Activated T-helper 2 cell treated with anti-CD3 and anti-CD28 coated beads, Interferon-gamma antibody, Interleukin-2, Interleukin-4, amounts not matched to agents 10 μg/mL and 5 μg/mL and 100 μg/mL, durations not matched to agents 14 hours and 24 hours and 36 hours (primary cell): ENCODE results near the gene B3GALT6. TPM values are rescaled to one million over a fixed set of nuclear protein-coding genes. Genes with fewer than 3 reads are reported as not detected.
A peak's percentile ranks its signal among the peaks of the same experiment; 100 is the strongest.

ENCODE experiments used
- DNase-seq: peaks from one replicate; pipeline ENCODE4 v3.0.0; 2021; ENCODE audit warnings: low spot score
- H3K27ac Mint-ChIP-seq: one replicate; pipeline ENCODE4 v1.8.0; 2021; ENCODE audit warnings: mixed read lengths
- H3K27me3 Mint-ChIP-seq: one replicate; pipeline ENCODE4 v1.8.0; 2021; ENCODE audit warnings: low read depth, mixed read lengths
- H3K36me3 Mint-ChIP-seq: one replicate; pipeline ENCODE4 v1.8.0; 2021; ENCODE audit warnings: low read depth, mixed read lengths
- H3K4me1 Mint-ChIP-seq: one replicate; pipeline ENCODE4 v1.8.0; 2021; ENCODE audit warnings: low read depth, mixed read lengths
- H3K4me3 Mint-ChIP-seq: one replicate; pipeline ENCODE4 v1.8.0; 2021; ENCODE audit warnings: low read depth, mild to moderate bottlenecking, moderate library complexity, mixed read lengths
- H3K9me3 Mint-ChIP-seq: one replicate; pipeline ENCODE4 v1.8.0; 2021; ENCODE audit warnings: mixed read lengths
- intact Hi-C: fragments of 100-400 bp; cut with micrococcal nuclease; formaldehyde crosslinking; loops from one replicate; pipeline ENCODE4 v1.15.1; 2023
- total RNA-seq: library from RNA; stranded (reverse); gene quantifications from 2 replicates; pipeline ENCODE4 v1.2.3, GENCODE V29; 2022

Gene B3GALT6
- total RNA-seq, 1 donor from 2014 or later: 34.6 TPM

DNA sequence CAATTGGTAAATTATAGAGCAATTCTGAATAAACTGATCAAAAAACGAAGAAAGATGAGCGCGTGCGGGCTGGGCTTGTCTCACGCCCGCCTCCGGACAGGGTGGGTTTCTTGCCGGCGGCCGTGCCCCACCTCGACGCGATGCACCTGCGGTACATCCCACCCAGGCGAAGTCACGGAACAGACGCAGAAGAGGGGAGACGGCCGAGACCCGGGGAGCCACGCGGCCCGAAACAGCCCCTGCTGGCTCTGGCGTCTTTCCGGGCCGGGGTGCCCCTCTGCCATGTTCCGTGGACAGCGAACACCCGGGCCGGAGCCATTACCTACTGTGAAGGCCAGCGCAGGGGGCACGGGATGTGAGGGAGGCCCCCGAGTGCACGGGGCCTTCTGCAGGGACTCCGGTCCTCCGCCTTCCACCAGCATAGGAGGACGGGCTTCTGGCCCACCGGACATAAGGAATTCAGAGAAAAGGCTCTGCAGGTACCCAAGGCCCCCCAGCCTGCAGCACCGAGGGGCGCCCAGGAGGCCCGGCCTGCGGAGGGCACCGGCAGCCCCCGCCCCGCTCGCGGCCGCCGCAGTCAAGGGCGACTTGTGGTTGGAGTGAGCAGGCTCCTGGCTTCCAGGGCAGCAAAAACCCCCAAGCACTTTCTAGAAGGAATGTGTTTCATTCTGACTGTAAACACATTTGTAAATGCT lies 22.1 kb downstream of the B3GALT6 start:
- Mint-ChIP-seq H3K36me3 (peaks cover 39% of the 10 kb centered on the region), H3K9me3 (no peaks in the 10 kb centered on the region), H3K27ac (no peak overlapping the region), H3K4me3 (no peak overlapping the region), H3K27me3 (no peaks in the 10 kb centered on the region), H3K4me1 (peaks cover 4% of the 10 kb centered on the region)
- no peak for DNase-seq
- intact Hi-C loops: loop anchor here (5.0 kb wide), 1 partner anchor 132 kb away; no protein-coding TSS in a partner anchor

DNA sequence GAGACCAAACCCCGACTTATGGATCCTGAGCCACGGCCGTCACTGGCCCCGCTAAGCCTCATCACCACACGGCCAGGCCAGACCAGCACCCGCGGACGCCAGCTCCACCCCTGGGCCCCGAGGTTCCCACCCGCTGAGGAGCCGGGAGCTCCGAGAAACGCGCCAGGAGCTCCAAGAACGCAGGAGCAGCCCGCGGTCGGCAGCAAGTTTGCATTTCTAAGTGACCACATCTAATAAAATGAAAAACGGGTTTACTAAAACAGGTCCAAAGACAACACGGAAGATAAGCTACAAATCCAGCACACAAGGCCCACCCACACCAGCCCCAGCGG lies 22.6 kb downstream of the B3GALT6 start:
- Mint-ChIP-seq H3K27me3 (no peaks in the 10 kb centered on the region), H3K4me1 (peaks cover 4% of the 10 kb centered on the region), H3K27ac (no peak overlapping the region), H3K9me3 (no peaks in the 10 kb centered on the region), H3K4me3 (no peak overlapping the region), H3K36me3 (peaks cover 44% of the 10 kb centered on the region)
- no peak for DNase-seq
- intact Hi-C loops: loop anchor here (5.0 kb wide), 1 partner anchor 132 kb away; no protein-coding TSS in a partner anchor

DNA sequence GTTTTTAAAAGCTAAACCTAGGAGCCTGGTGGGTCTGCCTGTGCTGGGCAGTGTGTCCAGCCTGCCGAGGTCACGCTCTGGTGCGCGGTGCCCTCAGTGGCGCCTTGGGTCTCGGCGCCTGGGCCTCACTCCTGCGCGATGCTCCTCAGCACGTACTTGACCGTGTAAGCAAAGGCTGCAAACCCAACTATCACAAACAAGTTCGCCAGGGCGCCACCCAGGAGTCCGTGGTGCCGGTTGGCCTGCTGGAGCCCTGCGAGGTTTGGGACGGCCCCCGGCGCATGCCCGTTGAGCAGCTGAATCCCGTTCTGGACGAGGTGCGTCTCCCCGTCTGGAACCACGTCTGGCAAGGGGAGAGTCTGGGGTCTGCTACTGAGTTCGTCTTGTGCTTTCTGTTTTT lies 23.0 kb downstream of the B3GALT6 start:
- H3K36me3 Mint-ChIP-seq: peaks cover 48% of the 10 kb centered on the region
- H3K4me1 Mint-ChIP-seq: peaks cover 4% of the 10 kb centered on the region
- H3K4me3 Mint-ChIP-seq: no peak overlapping the region
- DNase-seq: no peak
- no peak overlapping the region for H3K27ac Mint-ChIP-seq
- intact Hi-C loops: no loop called here
- no peaks in the 10 kb centered on the region for H3K9me3 Mint-ChIP-seq
- H3K27me3 Mint-ChIP-seq: no peaks in the 10 kb centered on the region

DNA sequence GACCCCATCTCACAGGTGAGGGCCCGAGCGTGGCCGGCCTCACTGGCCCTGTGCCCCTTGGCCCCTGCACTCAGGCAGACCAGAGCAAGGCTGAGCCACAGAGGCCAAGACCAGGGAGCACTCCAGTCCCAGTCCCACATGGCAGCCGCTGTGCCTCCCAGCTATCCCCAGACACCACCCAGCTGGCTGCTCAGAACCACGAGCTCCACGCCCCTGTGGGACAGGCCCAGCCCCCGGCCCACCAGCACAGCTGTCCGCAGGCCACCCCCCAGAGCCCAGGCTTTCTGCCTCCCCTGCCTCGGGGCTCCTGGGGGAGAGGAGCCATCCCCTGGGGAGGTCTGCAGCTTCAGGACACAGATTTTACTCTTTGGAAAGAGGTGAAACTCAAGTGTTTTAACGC lies 23.6 kb downstream of the B3GALT6 start:
- no peaks in the 10 kb centered on the region for H3K9me3 Mint-ChIP-seq
- peaks cover 3% of the 10 kb centered on the region for H3K4me1 Mint-ChIP-seq
- no peaks in the 10 kb centered on the region for H3K27me3 Mint-ChIP-seq
- no peak overlapping the region for H3K27ac Mint-ChIP-seq
- no peak overlapping the region for H3K4me3 Mint-ChIP-seq
- H3K36me3 Mint-ChIP-seq: peaks cover 53% of the 10 kb centered on the region
- intact Hi-C loops: no loop called here
- no peak for DNase-seq

DNA sequence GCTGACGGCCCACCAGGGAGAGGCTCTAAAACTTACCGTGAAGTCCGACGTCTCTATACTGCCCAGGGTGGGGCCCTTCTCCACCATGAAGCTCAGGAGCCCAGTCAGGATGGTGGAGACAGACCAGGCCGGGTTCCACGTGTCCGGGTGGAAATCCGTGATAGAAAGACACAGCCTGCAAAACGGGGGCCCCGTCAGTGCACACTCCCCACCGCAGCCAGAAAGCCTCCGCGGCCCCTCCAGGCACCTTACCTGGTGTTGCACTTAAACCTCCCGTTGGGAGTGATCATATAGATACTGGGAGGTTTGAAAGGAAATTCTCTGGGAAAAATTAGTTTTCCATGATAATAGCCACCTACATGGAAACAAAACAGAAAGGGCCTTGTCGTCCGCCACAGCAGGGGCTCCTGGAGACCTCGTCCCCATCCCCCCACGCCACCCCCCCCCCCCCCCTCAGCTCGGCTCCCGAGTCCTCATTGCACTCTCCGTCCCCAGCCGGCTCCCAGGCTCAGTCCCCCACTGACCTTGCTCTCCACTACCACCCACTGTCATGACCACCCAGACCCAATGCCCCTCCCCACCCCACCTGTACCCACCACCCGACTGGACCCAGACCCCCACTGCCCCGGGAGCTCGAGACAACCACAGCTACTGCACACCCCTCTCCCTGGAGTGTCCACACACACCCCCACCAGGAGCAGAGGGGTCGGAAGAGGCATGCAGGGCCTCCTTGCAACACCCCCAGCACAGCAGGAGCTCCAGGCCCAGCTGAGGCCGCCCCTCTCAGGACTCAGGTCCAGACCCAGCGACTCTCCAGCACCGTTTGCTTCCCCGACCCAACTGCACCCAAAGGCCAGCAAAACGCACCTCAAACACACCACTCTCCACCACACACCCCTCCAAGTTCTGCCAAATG lies 25.2 kb downstream of the B3GALT6 start:
- Mint-ChIP-seq H3K27me3 (no peaks in the 10 kb centered on the region), H3K27ac (no peak overlapping the region), H3K36me3 (peaks cover 59% of the 10 kb centered on the region), H3K9me3 (no peaks in the 10 kb centered on the region), H3K4me3 (no peak overlapping the region), H3K4me1 (peaks cover 1% of the 10 kb centered on the region)
- DNase-seq: no peak
- intact Hi-C loops: no loop called here

DNA sequence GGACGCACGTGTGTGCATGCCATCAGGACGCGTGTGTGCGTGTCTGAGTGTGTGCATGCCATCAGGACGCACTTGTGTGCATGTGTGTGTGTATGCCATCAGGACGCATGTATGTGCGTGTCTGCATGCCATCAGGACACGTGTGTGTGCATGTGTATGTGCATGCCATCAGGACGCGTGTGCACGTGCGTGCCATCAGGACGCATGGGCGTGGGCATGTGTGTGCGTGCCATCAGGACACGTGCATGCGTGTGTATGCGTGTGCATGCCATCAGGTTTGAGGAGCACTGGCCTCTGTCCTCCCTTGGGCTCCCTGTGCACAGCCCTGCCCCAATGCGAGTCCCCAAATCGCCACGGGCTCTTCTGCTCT lies 27.1 kb downstream of the B3GALT6 start:
- intact Hi-C loops: no loop called here
- Mint-ChIP-seq H3K27ac (no peak overlapping the region), H3K4me1 (peaks cover 1% of the 10 kb centered on the region), H3K9me3 (no peaks in the 10 kb centered on the region), H3K27me3 (no peaks in the 10 kb centered on the region), H3K36me3 (peaks cover 55% of the 10 kb centered on the region), H3K4me3 (no peak overlapping the region)
- DNase-seq: no peak

DNA sequence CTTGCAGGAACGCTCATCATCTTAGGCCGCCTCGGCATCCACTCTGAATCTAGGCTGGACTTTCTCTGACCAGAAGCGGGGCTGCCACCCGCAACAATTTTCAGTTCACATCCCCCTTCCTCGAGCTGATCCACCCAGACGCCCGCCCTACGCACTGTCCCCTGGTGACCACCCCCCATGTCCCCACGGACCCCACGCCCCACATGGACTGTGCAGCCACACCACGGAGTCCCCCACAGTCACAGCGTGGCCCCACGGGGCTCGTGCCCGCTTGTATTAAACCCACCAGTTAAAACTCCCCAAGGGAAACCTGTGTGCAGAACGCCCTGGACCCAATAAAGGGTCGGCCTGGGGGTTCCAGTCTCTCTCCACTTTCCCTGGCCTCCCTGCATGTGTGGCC lies 27.5 kb downstream of the B3GALT6 start:
- no peaks in the 10 kb centered on the region for H3K9me3 Mint-ChIP-seq
- no peak overlapping the region for H3K4me3 Mint-ChIP-seq
- H3K27me3 Mint-ChIP-seq: no peaks in the 10 kb centered on the region
- DNase-seq: no peak
- peaks cover 57% of the 10 kb centered on the region for H3K36me3 Mint-ChIP-seq
- intact Hi-C loops: no loop called here
- H3K27ac Mint-ChIP-seq: no peak overlapping the region
- peaks cover 1% of the 10 kb centered on the region for H3K4me1 Mint-ChIP-seq

DNA sequence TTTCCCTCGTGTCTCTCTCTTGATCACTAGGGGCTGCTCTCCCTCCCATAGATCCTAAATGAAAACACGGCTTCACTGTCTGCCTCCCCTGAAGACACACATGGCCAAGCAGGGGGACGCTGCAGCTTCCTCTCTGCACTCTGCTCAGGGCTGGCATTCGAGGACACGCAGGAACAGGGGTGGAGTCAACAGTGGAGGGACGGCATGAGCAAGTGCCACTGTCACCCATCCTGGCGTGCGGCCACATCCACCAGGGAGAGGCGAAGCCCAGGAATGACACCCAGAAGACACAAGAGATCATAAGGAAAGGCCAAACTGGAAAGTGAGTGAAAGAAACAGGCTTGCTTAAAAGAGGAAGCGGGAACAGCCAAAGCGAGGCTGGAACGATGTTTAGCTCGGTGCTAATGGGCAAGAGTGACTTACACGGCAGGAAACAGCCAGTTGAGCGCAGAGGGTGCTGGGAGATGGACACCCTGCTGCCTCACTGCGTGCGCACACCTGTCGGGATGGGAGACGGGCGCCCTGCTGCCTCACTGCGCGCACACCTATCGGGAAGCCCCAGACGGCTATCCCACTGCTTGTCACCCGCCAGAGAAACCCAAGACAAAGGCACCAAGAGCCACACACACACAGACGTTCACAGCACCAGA lies 28.0 kb downstream of the B3GALT6 start:
- H3K36me3 Mint-ChIP-seq: peaks cover 57% of the 10 kb centered on the region
- H3K27me3 Mint-ChIP-seq: no peaks in the 10 kb centered on the region
- intact Hi-C loops: no loop called here
- no peak for DNase-seq
- peaks cover 1% of the 10 kb centered on the region for H3K4me1 Mint-ChIP-seq
- no peaks in the 10 kb centered on the region for H3K9me3 Mint-ChIP-seq
- H3K27ac Mint-ChIP-seq: peak overlapping the region; percentile 8
- H3K4me3 Mint-ChIP-seq: no peak overlapping the region

DNA sequence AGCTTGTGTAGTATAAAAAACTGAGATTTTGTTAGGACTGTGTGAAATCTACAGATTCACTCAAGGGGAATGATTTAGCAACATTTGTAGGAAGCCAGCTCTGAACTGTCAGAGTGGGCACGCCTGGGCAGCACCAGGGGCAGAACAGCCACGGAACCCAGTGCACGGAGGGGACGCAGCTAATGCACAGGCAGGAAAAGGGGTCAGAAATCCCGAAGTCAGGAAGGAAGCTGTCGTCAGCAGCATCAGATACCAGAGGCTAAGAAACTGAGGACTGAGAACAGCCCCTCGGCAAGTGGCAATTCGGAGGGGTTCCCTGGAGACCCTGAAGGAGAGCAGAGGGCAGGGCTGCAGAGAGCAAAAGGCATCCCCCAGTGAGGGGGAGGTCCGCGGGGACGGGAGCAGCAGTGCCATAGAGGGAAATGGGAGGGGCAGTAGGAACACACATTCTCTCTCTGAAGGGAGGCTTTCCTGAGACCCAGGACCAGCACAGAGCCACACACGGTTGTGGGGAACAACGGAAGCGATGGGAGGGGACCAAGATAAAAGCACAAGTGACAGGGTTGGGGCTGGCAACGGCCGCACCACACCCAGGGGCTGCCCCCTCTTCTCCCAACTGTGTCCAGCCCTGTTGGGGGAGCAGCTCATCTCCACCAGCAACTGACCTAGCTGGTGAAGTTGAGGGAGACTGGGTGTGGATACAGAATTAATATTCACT lies 29.0 kb downstream of the B3GALT6 start:
- peaks cover 1% of the 10 kb centered on the region for H3K4me1 Mint-ChIP-seq
- H3K9me3 Mint-ChIP-seq: no peaks in the 10 kb centered on the region
- DNase-seq: no peak
- H3K27me3 Mint-ChIP-seq: no peaks in the 10 kb centered on the region
- H3K4me3 Mint-ChIP-seq: no peak overlapping the region
- intact Hi-C loops: no loop called here
- peak overlapping the region; percentile 28 for H3K27ac Mint-ChIP-seq
- peaks cover 59% of the 10 kb centered on the region for H3K36me3 Mint-ChIP-seq

DNA sequence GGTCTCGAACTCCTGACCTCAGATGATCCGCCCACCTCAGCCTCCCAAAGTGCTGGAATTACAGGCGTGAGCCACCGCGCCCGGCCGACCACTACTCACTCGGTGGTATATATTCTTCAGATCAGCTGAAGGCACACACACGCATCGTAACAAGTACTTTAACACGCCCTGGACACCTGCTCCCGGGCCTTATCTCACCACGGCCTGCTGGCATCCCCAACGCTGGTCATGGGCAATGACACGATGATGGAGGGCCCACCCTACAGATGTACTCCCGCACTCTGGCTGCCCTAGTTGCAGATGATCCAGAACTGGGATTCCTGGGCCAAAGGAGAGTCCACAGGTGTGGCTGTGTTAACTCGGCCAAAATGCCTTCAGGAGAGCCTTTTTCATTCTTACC lies 30.0 kb downstream of the B3GALT6 start:
- Mint-ChIP-seq H3K27me3 (no peaks in the 10 kb centered on the region), H3K27ac (no peak overlapping the region), H3K9me3 (no peaks in the 10 kb centered on the region), H3K4me1 (peaks cover 1% of the 10 kb centered on the region), H3K36me3 (peaks cover 58% of the 10 kb centered on the region), H3K4me3 (no peak overlapping the region)
- DNase-seq: no peak
- intact Hi-C loops: no loop called here

DNA sequence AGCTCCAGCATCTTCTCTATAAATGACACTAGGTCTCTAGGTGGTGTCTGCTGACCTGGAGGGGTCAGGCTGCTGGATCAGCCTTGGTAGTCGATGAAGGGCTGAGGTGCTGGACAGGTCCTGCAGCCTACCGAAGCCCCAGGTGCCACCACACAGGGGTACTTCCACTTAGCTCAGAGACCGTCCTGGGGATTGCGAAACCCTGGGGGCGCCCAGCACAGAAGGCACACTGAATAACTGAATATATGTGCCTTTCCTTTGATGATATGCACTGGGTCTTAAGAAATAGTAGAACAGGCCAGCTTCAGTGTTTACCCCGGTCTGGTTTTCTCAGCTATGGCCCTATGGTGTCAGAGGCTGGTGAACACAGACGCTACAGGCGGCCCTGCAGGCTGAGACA lies 30.7 kb downstream of the B3GALT6 start:
- Mint-ChIP-seq H3K4me3 (no peak overlapping the region), H3K4me1 (peaks cover 1% of the 10 kb centered on the region), H3K36me3 (peaks cover 58% of the 10 kb centered on the region), H3K9me3 (no peaks in the 10 kb centered on the region), H3K27me3 (no peaks in the 10 kb centered on the region), H3K27ac (no peak overlapping the region)
- no peak for DNase-seq
- intact Hi-C loops: no loop called here

DNA sequence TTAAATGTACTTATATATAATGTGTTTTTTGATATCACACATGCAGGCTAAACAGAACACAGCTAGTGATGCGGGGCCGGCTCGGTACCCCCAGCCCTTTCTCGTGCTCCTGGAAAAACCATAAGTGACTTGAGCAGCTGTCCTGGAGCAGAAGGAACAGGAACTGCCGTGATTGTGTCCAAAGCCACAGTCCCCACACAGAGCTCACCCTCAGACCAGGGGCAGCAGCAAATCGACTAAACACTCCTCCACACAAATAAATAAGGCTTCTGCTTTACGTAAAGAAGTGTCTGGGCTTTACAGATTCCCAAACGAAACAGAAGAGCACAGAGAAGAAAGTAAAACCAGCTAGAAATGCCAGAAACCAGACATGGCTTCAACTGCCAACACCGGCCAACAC lies 32.0 kb downstream of the B3GALT6 start:
- no peak overlapping the region for H3K4me3 Mint-ChIP-seq
- no peak overlapping the region for H3K27ac Mint-ChIP-seq
- no peaks in the 10 kb centered on the region for H3K9me3 Mint-ChIP-seq
- intact Hi-C loops: no loop called here
- no peaks in the 10 kb centered on the region for H3K27me3 Mint-ChIP-seq
- DNase-seq: no peak
- H3K36me3 Mint-ChIP-seq: peaks cover 59% of the 10 kb centered on the region
- H3K4me1 Mint-ChIP-seq: peaks cover 1% of the 10 kb centered on the region
